ENCODE results near the gene USP27X.

Gene USP27X

DNA sequence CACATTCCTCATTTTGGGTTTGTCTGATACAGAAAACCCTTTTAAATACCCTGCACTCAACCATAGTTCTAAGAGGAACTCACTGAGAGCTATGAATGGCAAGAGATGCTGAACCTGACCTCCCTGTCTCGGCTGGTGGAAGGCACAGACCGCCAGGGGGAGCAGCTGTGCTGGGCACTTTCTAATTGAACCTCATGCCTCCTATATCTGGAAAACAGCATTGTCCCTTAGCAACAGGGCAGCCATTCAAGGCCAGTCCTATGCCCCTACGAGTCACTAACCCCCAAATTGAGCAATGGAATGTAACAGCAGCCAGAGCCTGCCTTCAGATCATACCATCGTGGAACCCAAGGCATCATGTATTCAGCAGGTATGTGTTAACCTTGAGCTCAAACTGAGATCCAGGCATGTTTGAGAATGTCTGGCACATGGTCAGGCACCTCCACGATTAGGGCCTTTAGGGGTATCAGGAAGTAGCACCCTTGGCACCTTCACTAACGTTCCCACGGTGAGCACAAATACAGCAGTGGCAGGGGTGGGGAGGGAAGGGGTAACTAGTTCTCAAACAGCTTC, 5.1 kb downstream of the USP27X start:
- DNase-seq = peak in 4 of 5 donors; percentile 18 to 42 (median 31)

GRCh38 chrX:49892542-49892941, 13.3 kb downstream of the USP27X start:
- DNase-seq = no peak

GRCh38 chrX:49896951-49897350, 17.7 kb downstream of the USP27X start:
- no peak for DNase-seq

DNA sequence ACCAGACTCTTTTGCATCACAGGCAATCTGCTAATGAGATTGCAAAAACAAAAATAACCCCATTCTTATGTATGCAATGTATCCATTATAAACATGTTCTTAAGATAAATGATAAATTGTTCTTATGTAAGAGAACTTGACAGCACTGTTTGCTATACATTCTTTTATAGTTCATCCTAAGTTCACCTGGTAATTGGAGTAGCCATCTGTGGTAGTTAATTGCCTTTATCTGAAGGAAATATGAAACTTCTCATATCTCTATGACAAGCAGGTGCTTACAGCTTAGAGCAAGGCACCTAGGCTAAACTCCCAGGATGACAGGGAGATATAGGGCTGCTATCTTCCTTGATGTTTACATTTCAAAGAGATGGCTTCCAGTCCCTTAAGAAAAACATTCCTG, 21.8 kb downstream of the USP27X start:
- DNase-seq = no peak

DNA sequence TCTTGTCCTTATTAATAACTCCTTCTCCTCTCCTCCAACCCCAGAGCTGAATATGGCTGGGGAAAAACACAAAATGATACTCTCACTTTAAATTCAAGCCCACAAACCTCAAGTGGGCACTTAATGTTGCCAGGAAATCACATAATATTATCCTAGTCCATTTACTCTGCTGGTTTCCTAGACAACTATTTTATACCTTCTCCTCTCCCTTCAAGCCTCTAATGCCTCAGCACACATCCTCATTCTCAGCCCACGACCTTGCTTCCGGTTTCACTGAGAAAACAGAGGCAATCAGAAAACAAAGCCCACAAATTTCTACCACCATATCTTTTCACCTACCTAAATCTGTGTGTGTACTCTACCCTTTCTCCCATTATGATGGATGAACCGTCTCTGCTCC, 31.1 kb downstream of the USP27X start:
- no peak for DNase-seq

GRCh38 chrX:49912086-49912485, 32.8 kb downstream of the USP27X start:
- no peak for DNase-seq

- DNase-seq = no peak
These were observed 33.6 kb downstream of the USP27X start for GRCh38 chrX:49912861-49913260.

DNA sequence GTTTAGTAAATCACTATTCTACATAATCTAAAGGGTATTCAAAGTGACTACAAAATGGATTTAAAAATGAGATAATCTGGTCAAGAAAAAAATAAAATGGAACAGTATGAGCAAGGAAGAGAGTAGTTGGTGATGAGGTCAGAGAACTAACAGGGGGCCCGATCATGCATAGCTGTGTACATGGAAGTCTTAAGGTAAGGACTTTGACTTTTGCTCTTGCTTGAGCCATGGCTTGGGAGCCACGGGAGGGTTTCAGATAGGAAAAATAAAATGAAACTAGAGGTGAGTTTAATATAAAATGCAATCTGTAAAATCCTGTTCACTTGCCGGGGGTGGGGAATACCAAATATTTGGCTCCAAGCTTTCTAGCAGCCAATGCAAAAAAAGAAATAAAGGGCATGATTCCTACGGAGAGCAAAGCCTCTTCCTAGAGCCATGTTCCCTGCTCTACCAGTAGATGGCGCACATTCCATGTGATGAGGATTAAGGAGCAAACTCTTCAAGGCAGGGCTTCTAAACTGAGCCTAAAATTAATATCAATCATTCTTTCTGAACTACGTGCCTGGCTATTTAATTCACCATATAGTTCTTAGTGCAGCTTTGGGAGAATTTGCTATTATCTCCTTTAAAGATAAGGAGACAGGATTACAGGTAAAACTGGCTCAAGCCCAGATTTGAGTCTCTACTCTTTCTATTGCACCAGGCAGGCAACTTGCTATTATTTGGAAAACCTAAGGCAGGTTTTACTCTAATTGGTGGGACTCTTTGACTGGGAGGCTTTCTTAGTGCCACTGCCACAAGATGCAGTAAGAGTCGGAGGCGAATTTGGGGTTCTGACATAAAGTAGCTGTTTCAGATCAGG, 36.3 kb downstream of the USP27X start:
- DNase-seq = peak in 4 of 5 donors; percentile 22 to 48 (median 34)

DNA sequence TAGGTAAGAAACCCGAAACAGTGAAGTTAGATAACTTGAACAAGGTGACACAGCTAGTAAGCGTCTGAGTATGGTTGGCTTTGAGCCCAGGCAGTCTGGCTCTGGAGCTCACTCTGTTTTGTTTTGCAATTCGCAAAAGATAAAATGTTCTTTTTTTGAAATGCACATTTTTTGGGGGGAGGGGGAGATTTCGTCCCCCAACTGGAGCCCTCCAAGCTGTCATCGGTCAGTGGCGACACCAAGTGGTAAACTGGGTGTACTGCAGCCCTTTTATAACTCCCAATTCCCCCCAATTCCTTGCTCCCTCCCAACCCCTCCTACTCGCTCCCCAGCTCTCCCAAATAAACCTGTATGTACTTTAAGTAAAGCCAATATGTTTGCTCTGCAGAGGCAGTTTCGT, 40.3 kb downstream of the USP27X start:
- DNase-seq = peak in 1 of 5 donors; percentile 15

- DNase-seq = no peak
These were observed 41.8 kb downstream of the USP27X start for GRCh38 chrX:49921109-49921508.

GRCh38 chrX:49922291-49923241, 43.3 kb downstream of the USP27X start, which contains the start of gene CLCN5:
CLCN5 (plus strand) TSS chrX:49922596; CDS start chrX:49925299, 2,703 bp downstream.
- peak; percentile 91 to 95 (median 91) for DNase-seq

DNA sequence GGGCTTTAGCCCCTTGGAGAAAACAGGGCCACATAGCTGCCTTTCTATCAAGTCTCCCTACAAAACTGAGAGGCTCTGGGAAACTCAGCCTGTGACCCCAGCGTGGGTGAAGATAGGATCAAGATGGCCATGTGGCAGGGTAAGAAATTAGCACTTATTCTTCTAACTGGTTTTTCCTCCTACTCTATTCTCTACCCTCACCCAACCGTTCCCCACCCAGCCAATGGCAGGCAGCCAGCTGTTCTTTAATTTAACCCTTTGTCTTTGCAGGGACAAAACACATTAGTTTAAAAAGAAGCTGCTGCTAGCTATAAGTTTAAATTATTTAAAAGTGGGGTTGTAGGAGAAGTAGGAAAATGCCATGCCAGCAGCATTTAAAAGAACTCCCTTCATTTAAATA, 45.9 kb downstream of the USP27X start:
- no peak for DNase-seq

- no peak for DNase-seq
These were observed 50.8 kb downstream of the USP27X start for GRCh38 chrX:49930039-49930438.

Measured in T-helper 1 cell (primary cell).